Loucy (cell line): ENCODE measurements around the gene PAFAH1B2.
A peak's percentile ranks its signal among the peaks of the same experiment; 100 is the strongest.

Source experiments
- EZH2phosphoT487 ChIP-seq: fragments of 200-600 bp; IDR thresholded peaks from 2 replicates; pipeline ENCODE4 v1.6.1; 2018; ENCODE audit warnings: antibody characterized with exemption, mild to moderate bottlenecking, moderate library complexity, borderline replicate concordance
- TF ChIP-seq, protein P1 (sequence below): fragments of 200-600 bp; sonication (generic); conservative IDR thresholded peaks from 2 replicates; pipeline ENCODE4 v1.5.1; 2014; ENCODE audit warnings: mild to moderate bottlenecking, antibody characterized with exemption, low read length

DNA sequence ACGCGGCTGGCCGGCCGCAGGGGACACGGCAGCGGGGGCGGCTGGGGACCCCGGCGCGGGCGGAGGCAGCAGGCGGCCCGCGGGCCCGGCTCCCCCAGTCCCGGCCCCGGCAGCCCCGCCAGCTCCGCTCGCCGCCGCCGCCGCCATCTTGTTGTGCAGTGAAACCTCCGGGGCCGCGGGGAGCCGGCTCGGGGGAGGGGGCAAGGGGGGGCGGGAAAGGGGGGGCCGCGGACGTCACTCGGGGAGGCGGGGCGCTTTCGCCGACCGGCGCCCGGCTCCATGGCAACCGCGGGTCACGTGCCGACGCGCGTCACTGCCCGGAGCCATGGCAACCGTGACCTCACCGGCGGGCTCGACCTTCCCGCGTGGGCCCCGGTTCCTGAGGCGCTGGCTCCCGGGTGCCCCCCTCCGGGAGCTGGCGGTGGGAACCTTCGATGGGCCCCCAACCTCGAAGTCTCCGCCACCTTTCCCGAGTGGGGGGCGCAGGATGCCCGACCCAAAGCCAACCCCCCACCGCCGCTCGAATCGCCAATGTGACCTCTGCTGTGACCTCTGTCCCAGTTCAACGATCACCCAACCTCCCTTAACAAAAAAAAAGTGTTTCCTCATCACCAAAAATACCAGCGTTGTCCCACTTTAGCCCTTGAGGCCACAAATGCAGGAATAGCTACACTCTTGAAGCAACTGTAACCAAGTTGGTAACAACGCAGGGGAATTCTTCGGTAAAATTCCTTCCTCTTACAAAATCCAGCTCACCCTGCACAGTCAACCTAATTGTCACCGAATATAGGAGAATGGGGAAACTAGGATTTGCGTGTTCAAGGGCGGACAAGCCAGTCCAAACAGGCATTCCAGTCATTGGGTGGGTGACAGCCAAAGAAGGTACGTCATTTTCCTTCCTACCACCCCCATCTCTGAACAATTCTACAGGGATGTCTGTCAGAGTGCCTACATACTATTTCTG, 45.5 kb upstream of the PAFAH1B2 start, which contains the start of gene SIK3:
- TF ChIP-seq, protein P1, sequence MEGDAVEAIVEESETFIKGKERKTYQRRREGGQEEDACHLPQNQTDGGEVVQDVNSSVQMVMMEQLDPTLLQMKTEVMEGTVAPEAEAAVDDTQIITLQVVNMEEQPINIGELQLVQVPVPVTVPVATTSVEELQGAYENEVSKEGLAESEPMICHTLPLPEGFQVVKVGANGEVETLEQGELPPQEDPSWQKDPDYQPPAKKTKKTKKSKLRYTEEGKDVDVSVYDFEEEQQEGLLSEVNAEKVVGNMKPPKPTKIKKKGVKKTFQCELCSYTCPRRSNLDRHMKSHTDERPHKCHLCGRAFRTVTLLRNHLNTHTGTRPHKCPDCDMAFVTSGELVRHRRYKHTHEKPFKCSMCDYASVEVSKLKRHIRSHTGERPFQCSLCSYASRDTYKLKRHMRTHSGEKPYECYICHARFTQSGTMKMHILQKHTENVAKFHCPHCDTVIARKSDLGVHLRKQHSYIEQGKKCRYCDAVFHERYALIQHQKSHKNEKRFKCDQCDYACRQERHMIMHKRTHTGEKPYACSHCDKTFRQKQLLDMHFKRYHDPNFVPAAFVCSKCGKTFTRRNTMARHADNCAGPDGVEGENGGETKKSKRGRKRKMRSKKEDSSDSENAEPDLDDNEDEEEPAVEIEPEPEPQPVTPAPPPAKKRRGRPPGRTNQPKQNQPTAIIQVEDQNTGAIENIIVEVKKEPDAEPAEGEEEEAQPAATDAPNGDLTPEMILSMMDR = peak; percentile 45
- no peak for TF ChIP-seq EZH2phosphoT487
